HG03066 (cell line): ENCODE measurements around the gene AP3B1.

ENCODE experiments used
- ATAC-seq: cut with Tn5 transposase; IDR thresholded peaks from one replicate; pipeline ENCODE4 v1.9.1; 2021; ENCODE audit warnings: low read depth; ENCODE audit not compliant: unreplicated experiment

The AP3B1 gene

GRCh38 chr5:78289911-78290310, 4.6 kb downstream of the AP3B1 start:
- ATAC-seq, result no peak

- ATAC-seq, result no peak
Measured at GRCh38 chr5:78288246-78288645, 6.3 kb downstream of the AP3B1 start.

GRCh38 chr5:78287833-78288232, 6.7 kb downstream of the AP3B1 start:
- no peak for ATAC-seq

GRCh38 chr5:78287169-78287568, 7.3 kb downstream of the AP3B1 start:
- ATAC-seq, result no peak

- ATAC-seq, result no peak
Measured at GRCh38 chr5:78286290-78286689, 8.2 kb downstream of the AP3B1 start.

- ATAC-seq, result no peak
Measured at GRCh38 chr5:78283802-78284201, 10.7 kb downstream of the AP3B1 start.

GRCh38 chr5:78283105-78283504, 11.4 kb downstream of the AP3B1 start:
- no peak for ATAC-seq

- ATAC-seq, result no peak
Measured at GRCh38 chr5:78280261-78280660, 14.2 kb downstream of the AP3B1 start.

- ATAC-seq, result no peak
Measured at GRCh38 chr5:78279194-78279593, 15.3 kb downstream of the AP3B1 start.

- no peak for ATAC-seq
Measured at GRCh38 chr5:78277715-78278114, 16.8 kb downstream of the AP3B1 start.

- ATAC-seq, result no peak
Measured at GRCh38 chr5:78275998-78276543, 18.4 kb downstream of the AP3B1 start.

- no peak for ATAC-seq
Measured at GRCh38 chr5:78274540-78275197, 19.8 kb downstream of the AP3B1 start.

GRCh38 chr5:78273436-78273835, 21.1 kb downstream of the AP3B1 start:
- ATAC-seq, result no peak

- ATAC-seq, result no peak
Measured at GRCh38 chr5:78271766-78272165, 22.7 kb downstream of the AP3B1 start.

- ATAC-seq, result no peak
Measured at GRCh38 chr5:78269088-78269703, 25.3 kb downstream of the AP3B1 start.

- no peak for ATAC-seq
Measured at GRCh38 chr5:78268356-78268755, 26.1 kb downstream of the AP3B1 start.

GRCh38 chr5:78265163-78265562, 29.3 kb downstream of the AP3B1 start:
- no peak for ATAC-seq

GRCh38 chr5:78264600-78264999, 29.9 kb downstream of the AP3B1 start:
- ATAC-seq, result no peak

GRCh38 chr5:78260771-78261170, 33.7 kb downstream of the AP3B1 start:
- no peak for ATAC-seq

- ATAC-seq, result no peak
Measured at GRCh38 chr5:78253201-78253600, 41.3 kb downstream of the AP3B1 start.

- no peak for ATAC-seq
Measured at GRCh38 chr5:78252715-78253114, 41.8 kb downstream of the AP3B1 start.

- ATAC-seq, result no peak
Measured at GRCh38 chr5:78251663-78252284, 42.7 kb downstream of the AP3B1 start.
